Measurements from ENCODE around the gene HK2. TPM values are rescaled to one million over a fixed set of nuclear protein-coding genes. Genes with fewer than 3 reads are reported as not detected.

HK2 gene
- total RNA-seq = 14.9 and 38.7 TPM in 2 replicates

DNA sequence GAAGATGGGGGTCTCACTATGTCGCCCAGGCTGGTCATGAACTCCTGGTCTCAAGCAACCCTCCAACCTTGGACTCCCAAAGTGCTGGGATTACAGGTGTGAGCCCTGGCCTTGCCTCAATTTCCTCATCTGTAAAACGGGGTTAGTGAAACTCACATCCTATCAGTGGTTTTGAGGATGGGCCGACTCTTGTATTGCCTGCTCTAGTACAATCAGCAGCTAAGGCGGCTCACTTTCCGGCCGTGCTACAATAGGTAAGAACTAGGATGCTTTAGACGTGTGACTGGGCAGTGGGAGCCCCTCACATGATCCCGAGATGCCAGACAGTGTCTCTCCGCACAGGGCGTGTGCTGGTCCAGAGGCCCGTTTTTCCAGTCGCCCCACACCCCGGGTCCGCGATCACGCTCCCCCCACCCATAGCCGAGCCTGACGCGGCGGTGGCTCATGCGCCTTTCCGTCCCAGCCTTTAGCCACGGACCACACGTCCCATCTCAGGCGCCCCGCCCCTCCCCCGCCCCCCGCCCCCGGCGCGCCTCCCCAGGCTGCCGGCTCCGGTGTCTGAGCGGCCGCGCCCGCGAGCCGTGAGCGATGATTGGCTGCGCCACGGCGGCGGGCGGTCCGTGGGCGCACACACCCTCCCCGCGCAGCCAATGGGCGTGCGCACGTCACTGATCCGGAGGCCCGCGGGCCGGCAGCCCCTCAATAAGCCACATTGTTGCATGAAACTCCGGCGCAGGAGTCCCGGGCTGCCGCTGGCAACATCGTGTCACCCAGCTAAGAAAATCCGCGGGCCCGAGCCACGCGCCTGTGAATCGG is at the start of gene HK2:
Gene HK2, plus strand, starts transcription at position 710 of the 816 bp plus-strand sequence. CDS start 454 bp downstream, outside the sequence.

Other genes with a start within 250 kb of the HK2 start
- not detected in 2 replicates for gene M1AP, start 185.8 kb upstream of the HK2 start, total RNA-seq
- gene SEMA4F, start 179.9 kb upstream of the HK2 start, total RNA-seq = 4.0 and 5.9 TPM in 2 replicates
- 20.4 and 27.4 TPM in 2 replicates for gene POLE4, start 124.5 kb downstream of the HK2 start, total RNA-seq